ENCODE data around the gene SENP8. TPM values are rescaled to one million over a fixed set of nuclear protein-coding genes. Genes with fewer than 3 reads are reported as not detected.

Gene SENP8
- total RNA-seq, 2 donors from 2014 or later: 0.84 to 1.6 TPM

DNA sequence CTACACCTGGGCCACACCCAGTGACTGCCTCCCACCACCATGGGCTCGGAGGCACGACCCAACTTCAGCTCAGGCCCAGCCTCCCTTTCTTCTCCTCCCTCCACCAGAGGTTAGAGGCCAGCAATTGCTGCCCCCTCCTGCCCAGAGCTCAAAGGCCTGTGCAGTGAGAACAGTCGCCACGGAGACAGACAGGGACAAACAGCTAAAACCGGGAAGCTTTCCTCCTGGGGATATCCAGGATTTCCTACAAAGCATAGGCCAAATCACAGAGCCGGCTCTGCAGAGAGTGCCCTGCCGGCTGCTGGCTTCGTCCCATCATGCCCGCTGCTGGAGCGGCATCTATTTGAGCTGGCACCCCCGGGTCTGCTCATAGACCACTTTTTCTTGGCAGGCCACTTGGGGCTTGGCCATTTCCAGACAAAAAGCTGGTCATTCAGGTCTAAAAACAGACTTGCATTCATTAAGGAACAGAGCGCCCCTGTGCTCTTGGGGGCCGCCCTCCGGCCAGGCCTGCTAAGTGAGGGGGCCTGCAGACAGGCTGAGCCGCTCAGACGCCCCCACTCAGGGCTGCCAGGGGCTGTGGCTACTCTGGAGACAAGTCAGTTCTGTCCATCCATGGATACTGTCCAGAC is 61.9 kb downstream of the SENP8 start:
- no peaks in the 10 kb centered on the region for H3K36me3 Mint-ChIP-seq
- H3K4me3 Mint-ChIP-seq: no peak overlapping the region
- DNase-seq (ENCODE audit: low spot score) (no peak), ATAC-seq (no peak)
- H3K4me1 Mint-ChIP-seq (ENCODE audit: low read depth in 2 of 2): no peaks in the 10 kb centered on the region
- no peak overlapping the region for H3K27ac Mint-ChIP-seq
- peaks cover 24 to 34% of the 10 kb centered on the region in 2 donors for H3K27me3 Mint-ChIP-seq
- no peaks in the 10 kb centered on the region for H3K9me3 Mint-ChIP-seq

DNA sequence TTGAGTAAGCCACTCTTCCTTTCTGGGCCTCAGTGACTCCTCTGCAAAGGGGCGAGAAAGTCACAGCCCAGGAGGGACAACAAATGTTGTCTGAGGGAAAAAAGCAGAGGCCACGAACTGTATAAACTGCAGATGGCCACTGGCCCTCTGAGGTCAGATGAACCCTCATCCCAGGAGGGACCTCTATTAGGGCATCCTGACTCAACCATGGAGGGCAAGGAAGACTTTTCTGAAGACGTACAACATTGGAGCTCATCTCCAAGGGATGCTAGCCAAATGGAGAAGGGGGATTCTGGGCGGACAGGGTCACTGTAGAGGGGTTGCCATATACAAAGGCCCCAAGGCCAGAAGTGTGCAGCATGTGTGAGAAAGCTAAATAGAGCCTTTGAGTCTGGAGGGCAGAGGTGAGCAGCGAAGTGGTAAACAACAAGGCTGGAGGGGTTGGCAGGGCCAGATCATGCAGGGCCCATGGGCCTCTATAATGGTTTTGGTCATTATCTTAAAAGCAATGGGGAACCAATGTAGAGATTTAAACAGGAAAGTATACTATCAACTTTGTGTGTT is 62.6 kb downstream of the SENP8 start:
- Mint-ChIP-seq H3K36me3 (no peaks in the 10 kb centered on the region), H3K27me3 (peaks cover 22 to 35% of the 10 kb centered on the region in 2 donors), H3K4me1 (ENCODE audit: low read depth in 2 of 2) (no peaks in the 10 kb centered on the region), H3K9me3 (no peaks in the 10 kb centered on the region), H3K27ac (no peak overlapping the region), H3K4me3 (no peak overlapping the region)
- ATAC-seq (no peak), DNase-seq (ENCODE audit: low spot score) (no peak)

DNA sequence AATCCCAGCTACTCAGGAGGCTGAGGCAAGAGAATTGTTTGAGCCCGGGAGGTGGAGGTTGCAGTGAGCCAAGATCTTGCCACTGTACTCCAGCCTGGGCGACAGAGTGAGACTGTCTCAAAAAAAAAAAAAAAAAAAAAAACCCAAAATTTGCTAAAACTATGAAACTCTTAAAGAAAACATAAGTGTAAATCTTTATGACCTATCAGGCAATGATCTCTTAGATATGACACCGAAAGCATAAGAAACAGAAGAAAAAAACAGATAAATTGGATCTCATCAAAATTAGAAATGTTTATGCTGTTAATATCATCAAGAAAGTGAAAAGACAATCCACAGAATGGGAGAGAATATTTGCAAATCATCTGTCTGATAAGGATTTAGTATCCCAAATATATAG is 64.0 kb downstream of the SENP8 start:
- Mint-ChIP-seq H3K4me1 (ENCODE audit: low read depth in 2 of 2) (no peaks in the 10 kb centered on the region), H3K4me3 (no peak overlapping the region), H3K27ac (no peak overlapping the region), H3K27me3 (peaks cover 22 to 35% of the 10 kb centered on the region in 2 donors), H3K36me3 (no peaks in the 10 kb centered on the region), H3K9me3 (no peaks in the 10 kb centered on the region)
- ATAC-seq: no peak
- no peak for DNase-seq (ENCODE audit: low spot score)

DNA sequence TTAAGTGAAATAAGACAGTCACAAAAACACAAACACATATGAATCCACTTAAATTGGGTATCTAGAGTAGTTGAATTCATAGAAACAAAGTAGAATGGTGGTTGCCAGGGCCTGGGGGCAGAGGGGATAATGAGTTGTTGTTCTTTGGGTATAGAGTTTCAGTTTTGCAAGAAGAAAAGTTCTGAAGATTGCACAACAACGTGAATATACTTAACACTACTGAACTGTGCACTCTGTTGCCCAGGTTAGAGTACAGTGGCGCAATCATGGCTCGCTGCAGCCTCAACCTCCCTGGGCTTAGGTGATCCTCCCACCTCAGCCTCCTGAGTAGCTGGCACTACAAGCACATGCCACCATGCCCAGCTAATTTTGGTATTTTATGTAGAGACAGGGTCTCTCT is 64.5 kb downstream of the SENP8 start:
- Mint-ChIP-seq H3K27me3 (peaks cover 22 to 35% of the 10 kb centered on the region in 2 donors), H3K4me1 (ENCODE audit: low read depth in 2 of 2) (no peaks in the 10 kb centered on the region), H3K27ac (no peak overlapping the region), H3K9me3 (no peaks in the 10 kb centered on the region), H3K4me3 (no peak overlapping the region), H3K36me3 (no peaks in the 10 kb centered on the region)
- DNase-seq (ENCODE audit: low spot score): no peak
- no peak for ATAC-seq

DNA sequence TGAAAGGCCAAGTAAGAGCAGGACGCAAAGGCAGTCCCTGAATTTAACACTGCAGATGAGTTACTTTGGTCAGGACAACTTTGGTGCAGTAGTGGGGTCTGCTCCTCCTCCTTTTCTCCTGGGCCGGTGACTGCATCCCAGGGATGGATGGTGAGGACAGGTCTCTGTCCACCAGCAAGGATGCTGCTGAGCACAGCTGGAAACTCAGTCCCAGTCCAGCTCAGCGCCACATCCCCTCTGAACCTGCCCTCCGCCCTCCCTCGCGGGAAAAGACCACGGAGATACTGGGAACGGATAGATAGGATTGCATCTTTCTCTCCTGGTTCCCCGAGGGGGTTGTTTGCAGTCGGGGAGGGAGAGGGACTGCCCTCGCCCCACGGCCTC is 65.6 kb downstream of the SENP8 start:
- DNase-seq (ENCODE audit: low spot score) (no peak), ATAC-seq (peak in 1 of 2 donors; percentile 9)
- H3K27ac Mint-ChIP-seq: no peak overlapping the region

DNA sequence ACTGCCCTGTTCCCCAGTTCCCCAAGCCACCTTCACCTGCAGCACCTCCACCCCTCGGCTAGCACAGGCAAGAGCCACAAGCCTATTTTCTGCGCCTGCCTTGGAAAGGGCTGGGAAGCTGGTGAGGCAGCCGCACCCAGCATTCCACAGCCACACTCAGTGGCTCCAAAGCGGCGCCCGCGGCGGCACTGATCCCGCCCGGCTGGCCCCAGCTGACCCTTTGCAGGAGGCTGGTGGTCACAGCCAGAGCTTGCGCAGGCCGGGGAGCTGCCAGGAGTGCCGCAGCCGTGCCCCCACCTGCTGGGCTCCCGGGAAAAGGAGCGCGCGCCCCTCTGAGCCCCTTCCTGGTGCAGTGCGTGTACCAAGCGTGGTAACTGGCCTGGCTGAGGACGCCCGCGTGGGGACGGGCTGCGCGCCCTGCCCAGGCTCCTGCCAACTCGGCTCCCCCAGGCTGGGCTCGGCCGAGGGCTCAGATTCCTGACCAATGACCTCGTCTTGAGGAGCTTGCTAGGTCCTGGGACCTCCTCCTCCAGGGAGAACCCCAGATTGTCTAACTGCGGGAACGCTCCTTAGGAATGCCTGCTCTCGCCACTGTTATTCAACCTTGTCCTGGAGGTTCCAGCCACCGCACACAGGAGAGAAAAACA is 66.1 kb downstream of the SENP8 start:
- H3K4me1 Mint-ChIP-seq (ENCODE audit: low read depth in 2 of 2): no peaks in the 10 kb centered on the region
- H3K9me3 Mint-ChIP-seq: no peaks in the 10 kb centered on the region
- H3K36me3 Mint-ChIP-seq: no peaks in the 10 kb centered on the region
- peaks cover 22 to 35% of the 10 kb centered on the region in 2 donors for H3K27me3 Mint-ChIP-seq
- ATAC-seq (peak; percentile 32 to 44), DNase-seq (ENCODE audit: low spot score) (no peak)
- no peak overlapping the region for H3K4me3 Mint-ChIP-seq
- no peak overlapping the region for H3K27ac Mint-ChIP-seq

More for the DNA sequence above, 65.6 kb downstream of the SENP8 start:
- H3K4me3 Mint-ChIP-seq: no peak overlapping the region
- no peaks in the 10 kb centered on the region for H3K4me1 Mint-ChIP-seq (ENCODE audit: low read depth in 2 of 2)
- peaks cover 22 to 35% of the 10 kb centered on the region in 2 donors for H3K27me3 Mint-ChIP-seq
- H3K36me3 Mint-ChIP-seq: no peaks in the 10 kb centered on the region
- H3K9me3 Mint-ChIP-seq: no peaks in the 10 kb centered on the region

DNA sequence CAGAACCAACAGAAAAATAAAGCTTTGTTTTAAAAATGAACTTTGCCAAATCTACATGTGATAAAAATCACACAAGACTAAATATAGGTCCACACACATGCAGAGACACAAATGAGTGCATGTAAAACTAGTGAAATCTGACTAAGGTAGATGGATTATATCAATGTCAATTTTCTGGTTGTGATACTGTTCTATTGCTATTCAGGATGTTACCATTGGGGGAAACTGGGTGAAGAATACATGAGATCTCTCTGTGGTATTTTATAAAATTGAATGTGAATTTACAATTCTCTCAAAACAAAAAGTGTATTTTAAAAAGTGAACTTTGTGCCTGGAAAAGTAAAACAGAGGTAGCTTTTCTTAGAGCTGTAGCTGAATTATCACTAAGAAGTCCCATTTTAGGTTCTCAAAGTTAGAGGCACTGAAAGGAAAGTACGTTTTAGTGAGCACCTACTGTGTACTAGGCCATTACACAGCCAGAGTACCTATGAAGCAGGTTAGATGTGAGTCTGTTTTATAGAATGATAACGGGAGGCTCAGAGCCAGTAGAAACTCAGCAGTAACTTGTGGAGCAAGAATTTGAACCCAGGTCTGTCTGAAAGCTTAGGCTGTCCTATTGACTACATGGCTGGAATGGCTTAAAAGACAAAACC is 71.2 kb downstream of the SENP8 start:
- Mint-ChIP-seq H3K9me3 (no peaks in the 10 kb centered on the region), H3K27ac (no peak overlapping the region), H3K4me3 (no peak overlapping the region), H3K27me3 (peaks cover 15 to 22% of the 10 kb centered on the region in 2 donors), H3K4me1 (ENCODE audit: low read depth in 2 of 2) (peaks cover 0 to 4% of the 10 kb centered on the region in 2 donors), H3K36me3 (no peaks in the 10 kb centered on the region)
- ATAC-seq: no peak
- DNase-seq (ENCODE audit: low spot score): no peak

DNA sequence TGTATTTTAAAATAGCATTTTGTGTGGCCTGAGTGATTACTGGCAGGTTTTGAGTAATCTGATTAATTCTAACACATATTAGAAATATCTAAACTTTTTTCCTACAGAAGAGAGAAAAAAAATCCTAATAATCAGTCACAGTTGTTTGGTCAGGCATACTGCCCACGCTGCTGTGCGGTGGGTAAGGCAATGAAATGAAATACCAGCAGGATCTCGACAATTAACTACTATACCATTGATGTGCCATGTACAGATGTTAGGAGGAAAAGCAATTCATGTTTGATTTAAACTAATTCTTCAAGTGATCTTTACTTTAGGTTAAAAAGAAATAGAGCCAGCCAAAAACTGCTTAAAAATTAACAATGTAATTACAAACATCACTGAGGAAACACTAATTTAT is 74.2 kb downstream of the SENP8 start:
- Mint-ChIP-seq H3K4me3 (no peak overlapping the region), H3K9me3 (no peaks in the 10 kb centered on the region), H3K4me1 (ENCODE audit: low read depth in 2 of 2) (peaks cover 0 to 6% of the 10 kb centered on the region in 2 donors), H3K36me3 (no peaks in the 10 kb centered on the region), H3K27me3 (peaks cover 7 to 10% of the 10 kb centered on the region in 2 donors), H3K27ac (no peak overlapping the region)
- ATAC-seq (no peak), DNase-seq (ENCODE audit: low spot score) (no peak)

Other genes starting within 250 kb of the SENP8 start
- 10 to 100 TPM; 16.3 to 19.8 TPM for gene MYO9A, start 253 bp upstream of the SENP8 start, total RNA-seq
- gene GRAMD2A, start 79.4 kb downstream of the SENP8 start, total RNA-seq: not detected
- gene PKM, start 112.8 kb downstream of the SENP8 start, total RNA-seq: 1,000 to 10,000 TPM; 2,229 to 3,912 TPM
- gene PARP6, start 154.2 kb downstream of the SENP8 start, total RNA-seq: 10 to 100 TPM; 48.5 to 80.9 TPM
- under 1 TPM; 0.92 to 1.00 TPM for gene CELF6, start 201.8 kb downstream of the SENP8 start, total RNA-seq

Measured in natural killer cell treated with Interleukin-12 subunit alpha and Interleukin-12 subunit beta and Interleukin-15 and Interleukin-18, amount 100 ng/mL, for 72 hours (primary cell).